Lung (tissue), 12 donors: ENCODE measurements around the gene HUWE1. TPM values are rescaled to one million over a fixed set of nuclear protein-coding genes. Genes with fewer than 3 reads are reported as not detected.

Source experiments
- ATAC-seq: fragments of 200-7000 bp; cut with Tn5 transposase; one replicate; pipeline ENCODE4 v1.9.1; 2020; ENCODE audit warnings: moderate number of reproducible peaks; ENCODE audit not compliant: insufficient read depth, low FRiP score
- DNase-seq, 3 donors: peaks; one replicate each; pipeline ENCODE4 v3.0.0-alpha.2; 2013 to 2017
- H3K27ac ChIP-seq, 2 donors: one replicate each; pipeline ENCODE4 v1.5.1; 2013; ENCODE audit warnings: mild to moderate bottlenecking in 2 of 2, moderate library complexity in 2 of 2, control low read depth in 1 of 2, inconsistent platforms in 1 of 2, low read depth in 1 of 2, low read length in 1 of 2
- H3K27me3 ChIP-seq, 3 donors: one replicate each; pipeline ENCODE4 v1.5.1; 2013; ENCODE audit warnings: low read length in 2 of 3; ENCODE audit not compliant: control insufficient read depth in 3 of 3, insufficient read depth in 3 of 3
- H3K36me3 ChIP-seq, 4 donors: one replicate each; pipeline ENCODE4 v1.5.1; 2013; ENCODE audit warnings: low read length in 4 of 4, mild to moderate bottlenecking in 1 of 4, moderate library complexity in 1 of 4; ENCODE audit not compliant: control insufficient read depth in 4 of 4, insufficient read depth in 4 of 4
- H3K4me1 ChIP-seq, 5 donors: one replicate each; pipeline ENCODE4 v1.5.1; 2013; ENCODE audit warnings: low read length in 5 of 5, mild to moderate bottlenecking in 2 of 5, moderate library complexity in 1 of 5; ENCODE audit not compliant: control insufficient read depth in 5 of 5, insufficient read depth in 5 of 5
- H3K4me3 ChIP-seq: one replicate; pipeline ENCODE4 v1.5.1; 2013; ENCODE audit warnings: mild to moderate bottlenecking, control low read depth, moderate library complexity
- H3K9ac ChIP-seq, 2 donors: one replicate each; pipeline ENCODE4 v1.5.1; 2013; ENCODE audit warnings: low read length in 2 of 2, control low read depth in 1 of 2; ENCODE audit not compliant: insufficient read depth in 1 of 2
- H3K9me3 ChIP-seq, 4 donors: one replicate each; pipeline ENCODE4 v1.5.1; 2013; ENCODE audit warnings: low read length in 3 of 4, mild to moderate bottlenecking in 1 of 4, moderate library complexity in 1 of 4; ENCODE audit not compliant: control insufficient read depth in 4 of 4, insufficient read depth in 3 of 4
- CTCF ChIP-seq: IDR thresholded peaks from 2 replicates; pipeline ENCODE4 v1.5.1; 2012; ENCODE audit warnings: mild to moderate bottlenecking; ENCODE audit errors: control extremely low read depth, extremely low read depth
- WGBS, 2 donors: extraction: QIAGEN DNeasy Blood & Tissue Kit; methylation state at CpG; one replicate each; pipeline ENCODE4 v1.1.7; 2013; 5-methylcytosine and 5-hydroxymethylcytosine counted together
- polyA plus RNA-seq, 2 donors: library from polyadenylated mRNA; stranded (reverse); fragments of 200-250 nt; gene quantifications; one replicate each; pipeline ENCODE4 v1.2.1, GENCODE V29; 2013
- total RNA-seq, 2 donors: library from RNA; depleted of rRNA in 1 of 2; stranded (reverse); fragments of >200 nt in 1 of 2; gene quantifications; one replicate each; pipeline ENCODE4 v1.2.1, GENCODE V29; 2014 to 2021
- donor health status: control.
- donor health status: control.
- donor health status: Bipolar disorder and iron deficiency.
- donor health status: healthy.
- donor health status: DM: yes; HTN: yes; CAD: no.

Gene HUWE1
- total and polyA plus RNA-seq, 4 donors = 26.0 to 185 (median 76.5) TPM

DNA sequence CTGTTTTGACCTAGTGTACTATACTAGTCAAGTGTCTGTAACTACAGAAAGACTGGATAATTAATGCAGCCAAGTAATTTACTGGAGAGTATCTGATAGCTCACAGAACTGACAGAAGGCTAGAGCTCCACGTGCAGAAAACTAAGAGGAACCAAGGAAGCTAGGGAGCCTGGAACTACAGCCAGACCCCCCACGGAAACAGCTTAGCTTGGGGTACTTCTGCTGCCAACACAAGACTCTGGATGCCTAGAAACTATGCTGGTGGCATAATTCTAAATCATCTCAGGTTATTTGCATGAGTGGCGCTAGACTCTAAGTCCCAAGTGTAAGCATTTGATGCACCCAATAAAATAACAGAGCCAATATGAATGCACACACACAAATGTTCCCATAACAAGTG is 26.5 kb downstream of the HUWE1 start:
- H3K9ac ChIP-seq = no peak overlapping the region
- DNase-seq = no peak
- H3K27ac ChIP-seq = no peak overlapping the region
- H3K4me1 ChIP-seq = no peaks in the 10 kb centered on the region
- peaks cover 0 to 12% (median 9%) of the 10 kb centered on the region in 3 donors for H3K27me3 ChIP-seq
- WGBS, 2 donors = 75 to 90% methylated on average over 3 of the region's 3 CpGs
- H3K36me3 ChIP-seq = peaks cover 0 to 14% (median 4%) of the 10 kb centered on the region in 4 donors
- TF ChIP-seq CTCF = no peak
- ATAC-seq = no peak
- no peak overlapping the region for H3K4me3 ChIP-seq
- no peaks in the 10 kb centered on the region for H3K9me3 ChIP-seq

DNA sequence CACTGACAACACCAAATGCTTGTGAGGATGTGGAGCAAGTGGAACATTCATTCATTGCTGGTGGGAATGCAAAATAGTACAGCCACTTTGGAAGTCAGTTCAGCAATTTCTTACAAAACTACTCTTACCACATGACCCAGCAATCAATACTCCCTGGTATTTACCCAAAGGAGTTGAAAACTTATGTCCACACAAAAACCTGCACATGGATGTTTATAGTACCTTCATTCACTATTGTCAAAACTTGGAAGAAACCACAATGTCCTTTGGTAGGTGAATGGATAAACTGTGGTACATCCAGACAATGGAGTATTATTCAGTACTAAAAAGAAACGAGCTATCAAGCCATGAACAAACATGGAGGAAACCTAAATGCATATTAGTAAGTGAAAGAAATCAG is 27.5 kb downstream of the HUWE1 start:
- Histone ChIP-seq H3K9me3 (no peaks in the 10 kb centered on the region), H3K4me3 (no peak overlapping the region), H3K9ac (no peak overlapping the region), H3K4me1 (no peaks in the 10 kb centered on the region), H3K27ac (no peak overlapping the region), H3K27me3 (peaks cover 0 to 12% (median 9%) of the 10 kb centered on the region in 3 donors), H3K36me3 (peaks cover 0 to 14% (median 4%) of the 10 kb centered on the region in 4 donors)
- DNase-seq (no peak), ATAC-seq (no peak)
- no peak for TF ChIP-seq CTCF
- 89 to 95% methylated on average over 1 of the region's 1 CpG for WGBS, 2 donors

DNA sequence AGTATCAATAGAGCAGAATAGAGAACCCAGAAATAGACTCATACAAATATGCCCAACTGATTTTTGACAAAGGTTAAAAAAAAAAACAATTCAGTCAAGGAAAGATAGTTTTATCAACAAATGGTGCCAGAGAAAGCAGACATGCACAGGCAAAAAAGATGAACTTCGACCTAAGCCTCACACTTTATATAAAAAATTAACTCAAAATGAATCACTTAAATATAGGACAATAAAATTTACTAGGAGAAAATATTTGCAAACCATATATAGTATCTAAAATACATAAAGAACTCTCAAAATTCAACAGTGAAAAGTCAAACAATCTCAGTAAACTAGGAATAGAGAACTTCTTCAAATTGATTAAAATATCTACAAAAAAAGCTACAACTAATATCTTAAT is 29.7 kb downstream of the HUWE1 start:
- Histone ChIP-seq H3K36me3 (peaks cover 0 to 17% (median 4%) of the 10 kb centered on the region in 4 donors), H3K27ac (no peak overlapping the region), H3K9ac (no peak overlapping the region), H3K4me1 (no peaks in the 10 kb centered on the region), H3K27me3 (peaks cover 0 to 15% (median 9%) of the 10 kb centered on the region in 3 donors), H3K4me3 (no peak overlapping the region), H3K9me3 (no peaks in the 10 kb centered on the region)
- no peak for TF ChIP-seq CTCF
- ATAC-seq (no peak), DNase-seq (no peak)
- WGBS, 2 donors = 42 to 100% methylated on average over 1 of the region's 1 CpG

DNA sequence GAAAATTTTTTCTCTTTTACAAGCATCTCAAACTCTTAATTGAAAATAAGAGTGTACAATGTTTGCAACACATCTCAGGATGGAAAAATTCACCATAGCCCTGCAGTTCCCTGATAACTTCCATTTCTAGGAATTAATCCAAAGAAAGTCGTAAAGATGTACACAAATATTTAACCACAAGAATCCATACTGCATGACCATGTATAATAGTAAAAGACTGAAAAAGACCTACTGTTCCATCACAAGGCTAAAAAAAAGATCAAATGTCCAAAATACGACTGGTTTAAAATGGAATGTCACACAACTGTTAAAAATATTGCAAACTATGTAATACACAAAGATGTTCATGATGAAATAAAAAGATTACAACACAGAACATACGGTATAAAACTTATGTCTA is 32.1 kb downstream of the HUWE1 start:
- H3K36me3 ChIP-seq = peaks cover 0 to 20% (median 6%) of the 10 kb centered on the region in 4 donors
- no peak for TF ChIP-seq CTCF
- no peak overlapping the region for H3K27ac ChIP-seq
- no peaks in the 10 kb centered on the region for H3K4me1 ChIP-seq
- 39 to 57% methylated on average over 3 of the region's 3 CpGs for WGBS, 2 donors
- no peak for ATAC-seq
- no peak overlapping the region for H3K4me3 ChIP-seq
- H3K27me3 ChIP-seq = peaks cover 0 to 34% (median 12%) of the 10 kb centered on the region in 3 donors
- DNase-seq = peak in 1 of 3 donors; percentile 1
- H3K9me3 ChIP-seq = no peaks in the 10 kb centered on the region
- no peak overlapping the region for H3K9ac ChIP-seq
